ENCODE measurements around the gene GBX1. TPM values are rescaled to one million over a fixed set of nuclear protein-coding genes. Genes with fewer than 3 reads are reported as not detected.

The GBX1 gene
- total RNA-seq, 1 donor from 2014 or later, result not detected

GRCh38 chr7:151150388-151150787, 17.1 kb downstream of the GBX1 start:
- no peak for DNase-seq (ENCODE audit: low spot score)
- no peaks in the 10 kb centered on the region for H3K9me3 Mint-ChIP-seq
- no peaks in the 10 kb centered on the region for H3K36me3 Mint-ChIP-seq (ENCODE audit: low read depth)
- H3K4me1 Mint-ChIP-seq (ENCODE audit: low read depth), result no peaks in the 10 kb centered on the region
- intact Hi-C loops (cut with micrococcal nuclease), result no loop called here
- peaks cover 15% of the 10 kb centered on the region for H3K27me3 Mint-ChIP-seq (ENCODE audit: insufficient read depth)
- H3K4me3 Mint-ChIP-seq, result no peak overlapping the region
- no peak overlapping the region for H3K27ac Mint-ChIP-seq

- peaks cover 6% of the 10 kb centered on the region for H3K27me3 Mint-ChIP-seq (ENCODE audit: insufficient read depth)
- no peak overlapping the region for H3K4me3 Mint-ChIP-seq
- no peak overlapping the region for H3K27ac Mint-ChIP-seq
- intact Hi-C loops (cut with micrococcal nuclease), result no loop called here
- no peaks in the 10 kb centered on the region for H3K4me1 Mint-ChIP-seq (ENCODE audit: low read depth)
- no peaks in the 10 kb centered on the region for H3K9me3 Mint-ChIP-seq
- H3K36me3 Mint-ChIP-seq (ENCODE audit: low read depth), result no peaks in the 10 kb centered on the region
- no peak for DNase-seq (ENCODE audit: low spot score)
These were observed 18.9 kb downstream of the GBX1 start for GRCh38 chr7:151148319-151149259.

GRCh38 chr7:151146761-151147160, 20.7 kb downstream of the GBX1 start:
- H3K9me3 Mint-ChIP-seq, result no peaks in the 10 kb centered on the region
- DNase-seq (ENCODE audit: low spot score), result no peak
- peaks cover 6% of the 10 kb centered on the region for H3K27me3 Mint-ChIP-seq (ENCODE audit: insufficient read depth)

GRCh38 chr7:151144387-151144786, 23.1 kb downstream of the GBX1 start:
- intact Hi-C loops (cut with micrococcal nuclease), result no loop called here
- no peak overlapping the region for H3K4me3 Mint-ChIP-seq
- H3K4me1 Mint-ChIP-seq (ENCODE audit: low read depth), result no peaks in the 10 kb centered on the region
- H3K36me3 Mint-ChIP-seq (ENCODE audit: low read depth), result no peaks in the 10 kb centered on the region
- DNase-seq (ENCODE audit: low spot score), result no peak
- H3K9me3 Mint-ChIP-seq, result no peaks in the 10 kb centered on the region
- H3K27me3 Mint-ChIP-seq (ENCODE audit: insufficient read depth), result peaks cover 3% of the 10 kb centered on the region
- no peak overlapping the region for H3K27ac Mint-ChIP-seq

More at GRCh38 chr7:151146761-151147160, 20.7 kb downstream of the GBX1 start:
- Mint-ChIP-seq H3K4me3 (no peak overlapping the region), H3K4me1 (ENCODE audit: low read depth) (no peaks in the 10 kb centered on the region), H3K27ac (no peak overlapping the region), H3K36me3 (ENCODE audit: low read depth) (no peaks in the 10 kb centered on the region)
- intact Hi-C loops (cut with micrococcal nuclease), result no loop called here

- H3K4me3 Mint-ChIP-seq, result no peak overlapping the region
- H3K9me3 Mint-ChIP-seq, result no peaks in the 10 kb centered on the region
- DNase-seq (ENCODE audit: low spot score), result no peak
- H3K27me3 Mint-ChIP-seq (ENCODE audit: insufficient read depth), result no peaks in the 10 kb centered on the region
- H3K27ac Mint-ChIP-seq, result no peak overlapping the region
- H3K36me3 Mint-ChIP-seq (ENCODE audit: low read depth), result no peaks in the 10 kb centered on the region
- H3K4me1 Mint-ChIP-seq (ENCODE audit: low read depth), result no peaks in the 10 kb centered on the region
- intact Hi-C loops (cut with micrococcal nuclease), result no loop called here
These were observed 24.1 kb downstream of the GBX1 start for GRCh38 chr7:151143261-151144015.

- no peak overlapping the region for H3K4me3 Mint-ChIP-seq
- no peaks in the 10 kb centered on the region for H3K9me3 Mint-ChIP-seq
- H3K4me1 Mint-ChIP-seq (ENCODE audit: low read depth), result no peaks in the 10 kb centered on the region
- H3K27ac Mint-ChIP-seq, result no peak overlapping the region
- H3K27me3 Mint-ChIP-seq (ENCODE audit: insufficient read depth), result no peaks in the 10 kb centered on the region
- DNase-seq (ENCODE audit: low spot score), result no peak
- no peaks in the 10 kb centered on the region for H3K36me3 Mint-ChIP-seq (ENCODE audit: low read depth)
- intact Hi-C loops (cut with micrococcal nuclease), result no loop called here
These were observed 24.8 kb downstream of the GBX1 start for GRCh38 chr7:151142686-151143040.

- Mint-ChIP-seq H3K36me3 (ENCODE audit: low read depth) (no peaks in the 10 kb centered on the region), H3K4me3 (no peak overlapping the region), H3K27ac (no peak overlapping the region), H3K9me3 (no peaks in the 10 kb centered on the region), H3K4me1 (ENCODE audit: low read depth) (no peaks in the 10 kb centered on the region), H3K27me3 (ENCODE audit: insufficient read depth) (no peaks in the 10 kb centered on the region)
- DNase-seq (ENCODE audit: low spot score), result no peak
- intact Hi-C loops (cut with micrococcal nuclease), result no loop called here
These were observed 25.4 kb downstream of the GBX1 start for GRCh38 chr7:151141855-151142685.

- Mint-ChIP-seq H3K4me3 (no peak overlapping the region), H3K9me3 (no peaks in the 10 kb centered on the region), H3K27ac (no peak overlapping the region), H3K36me3 (ENCODE audit: low read depth) (no peaks in the 10 kb centered on the region), H3K27me3 (ENCODE audit: insufficient read depth) (no peaks in the 10 kb centered on the region), H3K4me1 (ENCODE audit: low read depth) (no peaks in the 10 kb centered on the region)
- DNase-seq (ENCODE audit: low spot score), result no peak
- intact Hi-C loops (cut with micrococcal nuclease), result no loop called here
These were observed 26.1 kb downstream of the GBX1 start for GRCh38 chr7:151141311-151141854.

- intact Hi-C loops (cut with micrococcal nuclease), result no loop called here
- Mint-ChIP-seq H3K27me3 (ENCODE audit: insufficient read depth) (no peaks in the 10 kb centered on the region), H3K9me3 (no peaks in the 10 kb centered on the region), H3K4me1 (ENCODE audit: low read depth) (no peaks in the 10 kb centered on the region), H3K27ac (no peak overlapping the region), H3K4me3 (no peak overlapping the region), H3K36me3 (ENCODE audit: low read depth) (no peaks in the 10 kb centered on the region)
- DNase-seq (ENCODE audit: low spot score), result no peak
These were observed 26.7 kb downstream of the GBX1 start for GRCh38 chr7:151140826-151141225.

GRCh38 chr7:151139791-151140190, 27.7 kb downstream of the GBX1 start:
- Mint-ChIP-seq H3K4me1 (ENCODE audit: low read depth) (no peaks in the 10 kb centered on the region), H3K36me3 (ENCODE audit: low read depth) (no peaks in the 10 kb centered on the region), H3K27me3 (ENCODE audit: insufficient read depth) (no peaks in the 10 kb centered on the region), H3K27ac (no peak overlapping the region), H3K4me3 (no peak overlapping the region), H3K9me3 (no peaks in the 10 kb centered on the region)
- DNase-seq (ENCODE audit: low spot score), result no peak
- intact Hi-C loops (cut with micrococcal nuclease), result no loop called here

- Mint-ChIP-seq H3K9me3 (no peaks in the 10 kb centered on the region), H3K27me3 (ENCODE audit: insufficient read depth) (no peaks in the 10 kb centered on the region), H3K27ac (no peak overlapping the region), H3K4me1 (ENCODE audit: low read depth) (no peaks in the 10 kb centered on the region), H3K36me3 (ENCODE audit: low read depth) (no peaks in the 10 kb centered on the region), H3K4me3 (no peak overlapping the region)
- intact Hi-C loops (cut with micrococcal nuclease), result no loop called here
- no peak for DNase-seq (ENCODE audit: low spot score)
These were observed 28.3 kb downstream of the GBX1 start for GRCh38 chr7:151139071-151139790.
